GM12864 (cell line): ENCODE results near the gene GPR82.

Experiments used
- DNase-seq: peaks from one replicate; pipeline ENCODE4 v3.0.0-alpha.2; 2011; ENCODE audit warnings: low read depth
- H3K4me3 ChIP-seq: 2 replicates; pipeline ENCODE4 v1.5.1; 2011; ENCODE audit warnings: mild to moderate bottlenecking, low read depth, low read length, control low read depth
- CTCF ChIP-seq: IDR thresholded peaks from 2 replicates; pipeline ENCODE4 v1.5.1; 2011; ENCODE audit warnings: low read depth, mild to moderate bottlenecking, moderate library complexity, low read length, control low read depth, inconsistent platforms; ENCODE audit errors: missing control alignments

The GPR82 gene

GRCh38 chrX:41705680-41706374, 18.2 kb upstream of the GPR82 start:
- no peak overlapping the region for H3K4me3 ChIP-seq
- DNase-seq, result peak; percentile 45
- TF ChIP-seq CTCF, result no peak

GRCh38 chrX:41707218-41707617, 16.8 kb upstream of the GPR82 start:
- TF ChIP-seq CTCF, result no peak
- no peak overlapping the region for H3K4me3 ChIP-seq
- DNase-seq, result no peak

- no peak for TF ChIP-seq CTCF
- DNase-seq, result no peak
- no peak overlapping the region for H3K4me3 ChIP-seq
Measured at GRCh38 chrX:41708486-41708885, 15.5 kb upstream of the GPR82 start.

- no peak for DNase-seq
- TF ChIP-seq CTCF, result no peak
- H3K4me3 ChIP-seq, result no peak overlapping the region
Measured at GRCh38 chrX:41711021-41711667, 12.8 kb upstream of the GPR82 start.

GRCh38 chrX:41716222-41716621, 7.8 kb upstream of the GPR82 start:
- TF ChIP-seq CTCF, result no peak
- no peak overlapping the region for H3K4me3 ChIP-seq
- no peak for DNase-seq

GRCh38 chrX:41716767-41717473, 7.1 kb upstream of the GPR82 start:
- no peak for DNase-seq
- TF ChIP-seq CTCF, result no peak
- H3K4me3 ChIP-seq, result no peak overlapping the region
